GM12875 (cell line): ENCODE measurements around the gene WDR13.

Experiments
- H3K4me3 ChIP-seq: one replicate; pipeline ENCODE4 v1.5.1; 2011; ENCODE audit warnings: low read depth, low read length, control low read depth
- TF ChIP-seq, protein P1 (sequence below): IDR thresholded peaks from 2 replicates; pipeline ENCODE4 v1.5.1; 2011; ENCODE audit warnings: low read depth, mild to moderate bottlenecking, control low read depth, inconsistent platforms, low read length, moderate library complexity, borderline replicate concordance; ENCODE audit not compliant: insufficient read depth

Gene WDR13

DNA sequence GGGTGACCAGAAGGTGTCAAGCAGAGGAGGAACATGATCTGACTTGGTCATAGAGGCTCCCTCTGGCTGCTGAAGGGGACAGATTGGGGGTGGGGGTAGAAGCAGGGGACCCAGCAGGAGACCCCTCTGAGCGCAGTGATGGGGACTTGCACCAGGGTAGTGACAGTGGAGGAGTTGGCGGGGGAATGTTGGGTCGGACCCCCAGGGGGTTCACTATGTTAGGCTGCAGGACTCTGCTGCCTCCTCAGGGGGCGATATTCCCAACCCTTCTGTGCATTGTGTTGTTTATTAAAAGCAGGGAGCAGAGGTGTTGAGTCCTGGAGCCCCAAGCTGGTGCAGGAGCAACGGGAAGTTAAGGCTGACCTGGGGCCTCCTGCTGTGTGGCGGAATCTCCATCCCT is 8.8 kb downstream of the WDR13 start:
- no peak overlapping the region for H3K4me3 ChIP-seq
- TF ChIP-seq, protein P1, sequence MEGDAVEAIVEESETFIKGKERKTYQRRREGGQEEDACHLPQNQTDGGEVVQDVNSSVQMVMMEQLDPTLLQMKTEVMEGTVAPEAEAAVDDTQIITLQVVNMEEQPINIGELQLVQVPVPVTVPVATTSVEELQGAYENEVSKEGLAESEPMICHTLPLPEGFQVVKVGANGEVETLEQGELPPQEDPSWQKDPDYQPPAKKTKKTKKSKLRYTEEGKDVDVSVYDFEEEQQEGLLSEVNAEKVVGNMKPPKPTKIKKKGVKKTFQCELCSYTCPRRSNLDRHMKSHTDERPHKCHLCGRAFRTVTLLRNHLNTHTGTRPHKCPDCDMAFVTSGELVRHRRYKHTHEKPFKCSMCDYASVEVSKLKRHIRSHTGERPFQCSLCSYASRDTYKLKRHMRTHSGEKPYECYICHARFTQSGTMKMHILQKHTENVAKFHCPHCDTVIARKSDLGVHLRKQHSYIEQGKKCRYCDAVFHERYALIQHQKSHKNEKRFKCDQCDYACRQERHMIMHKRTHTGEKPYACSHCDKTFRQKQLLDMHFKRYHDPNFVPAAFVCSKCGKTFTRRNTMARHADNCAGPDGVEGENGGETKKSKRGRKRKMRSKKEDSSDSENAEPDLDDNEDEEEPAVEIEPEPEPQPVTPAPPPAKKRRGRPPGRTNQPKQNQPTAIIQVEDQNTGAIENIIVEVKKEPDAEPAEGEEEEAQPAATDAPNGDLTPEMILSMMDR, result no peak

DNA sequence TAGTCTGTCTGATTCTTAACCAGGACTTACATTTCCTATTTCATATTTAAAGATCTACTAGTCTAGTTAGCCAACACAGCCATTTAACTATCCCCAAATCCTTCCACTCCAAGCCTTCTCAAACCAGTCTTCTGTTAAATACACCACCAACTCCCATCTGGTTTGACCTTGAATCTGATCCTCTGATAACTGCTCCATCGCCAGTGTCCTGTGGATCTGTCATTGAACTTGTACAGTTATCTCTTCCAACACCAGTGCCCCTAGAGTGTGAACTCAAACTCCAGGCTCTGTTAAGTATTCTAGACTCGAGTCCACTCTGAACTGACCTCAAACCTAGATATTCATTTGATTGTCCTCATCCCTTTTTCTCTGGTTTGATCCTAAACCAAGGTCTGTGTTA is 14.4 kb downstream of the WDR13 start:
- TF ChIP-seq, protein P1, result no peak
- no peak overlapping the region for H3K4me3 ChIP-seq

DNA sequence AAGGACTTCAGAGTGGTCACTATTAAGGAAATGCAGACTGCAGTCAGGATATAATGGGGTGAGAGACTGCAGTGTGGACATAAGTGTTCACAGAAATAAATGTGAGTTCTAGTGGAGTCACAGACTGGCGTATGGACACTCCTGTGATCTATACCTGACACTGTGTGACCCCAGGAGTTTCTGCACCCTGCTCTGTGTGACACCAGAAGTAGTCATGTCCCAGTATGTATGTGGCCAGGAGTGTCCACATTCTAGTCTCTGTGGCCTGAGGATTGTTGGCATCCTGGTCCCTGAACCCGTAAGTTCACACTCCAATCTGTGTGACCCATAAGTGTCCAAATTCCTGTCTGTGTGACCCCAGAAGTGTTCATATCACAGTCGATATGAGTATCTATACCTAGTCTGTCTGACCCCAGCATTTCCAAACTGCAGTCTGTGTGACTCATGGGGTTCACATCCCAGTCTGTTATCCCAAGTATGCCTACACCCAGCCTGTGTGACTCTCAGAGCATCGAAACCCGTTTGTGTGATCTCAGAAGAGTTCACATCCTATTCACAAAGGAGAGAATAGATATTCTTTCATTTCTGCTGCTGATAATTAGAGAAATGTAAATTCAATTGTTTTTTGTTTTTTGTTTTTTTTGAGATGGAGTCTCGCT is 16.3 kb downstream of the WDR13 start:
- TF ChIP-seq, protein P1, result no peak

DNA sequence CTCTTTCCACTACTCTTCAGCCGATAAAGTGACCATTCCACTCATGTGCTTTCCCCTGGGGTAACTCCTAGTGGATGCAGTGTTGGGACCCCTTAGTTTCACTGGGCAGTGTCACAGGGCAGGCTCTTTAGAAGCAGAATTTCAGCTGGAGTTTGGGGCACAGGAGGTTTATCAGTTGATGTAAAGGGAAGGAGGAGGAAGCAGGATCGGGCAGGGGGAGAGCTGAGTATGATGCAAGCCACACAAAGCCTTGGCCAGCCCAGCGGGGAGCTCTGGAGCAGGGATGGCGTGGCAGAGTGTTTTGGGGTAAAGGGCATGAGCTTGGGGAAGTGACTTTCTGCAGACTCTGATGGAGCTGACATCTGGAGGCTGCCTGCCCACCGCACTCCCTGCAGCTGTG is 19.3 kb downstream of the WDR13 start:
- TF ChIP-seq, protein P1, result no peak

More for the DNA sequence above, 16.3 kb downstream of the WDR13 start:
- H3K4me3 ChIP-seq, result no peak overlapping the region

DNA sequence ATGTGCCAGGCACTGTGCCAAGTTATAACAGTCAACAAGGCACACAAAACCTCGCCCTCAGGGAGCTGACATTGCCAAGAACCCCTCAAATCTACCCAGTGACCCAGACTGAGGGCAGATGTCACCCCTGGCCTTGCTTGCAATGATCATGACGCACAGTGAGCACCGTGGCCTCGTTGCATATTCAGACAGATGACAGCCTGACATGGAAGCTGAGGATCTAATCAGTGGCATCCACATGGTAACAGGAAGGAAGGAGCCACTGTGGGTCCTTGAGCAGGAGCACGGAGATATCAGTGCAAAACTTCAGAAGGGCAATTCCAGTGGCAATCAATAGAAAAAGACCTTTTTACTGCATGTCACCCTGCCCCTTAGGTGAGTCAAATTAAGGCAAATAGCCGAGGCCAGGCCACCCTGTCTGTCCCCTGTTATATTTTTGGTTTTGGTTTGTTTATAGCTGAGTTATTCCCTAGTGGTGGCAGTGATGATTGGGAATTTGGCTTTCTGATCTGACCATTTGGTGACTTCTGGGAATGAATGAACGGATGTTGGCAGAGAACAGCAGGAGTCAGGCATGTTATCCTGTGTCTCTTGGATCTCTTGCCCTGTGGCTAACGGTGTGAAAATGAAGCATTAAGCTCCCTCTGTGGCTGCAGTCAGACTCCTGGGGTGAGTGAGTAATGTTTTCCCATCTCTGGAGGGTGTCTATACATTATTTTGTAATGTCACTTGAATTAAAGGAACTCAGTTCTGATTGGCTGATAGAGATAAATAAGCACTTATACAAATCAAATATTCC is 20.4 kb downstream of the WDR13 start:
- H3K4me3 ChIP-seq, result no peak overlapping the region
- TF ChIP-seq, protein P1, result no peak

More for the DNA sequence above, 19.3 kb downstream of the WDR13 start:
- no peak overlapping the region for H3K4me3 ChIP-seq

DNA sequence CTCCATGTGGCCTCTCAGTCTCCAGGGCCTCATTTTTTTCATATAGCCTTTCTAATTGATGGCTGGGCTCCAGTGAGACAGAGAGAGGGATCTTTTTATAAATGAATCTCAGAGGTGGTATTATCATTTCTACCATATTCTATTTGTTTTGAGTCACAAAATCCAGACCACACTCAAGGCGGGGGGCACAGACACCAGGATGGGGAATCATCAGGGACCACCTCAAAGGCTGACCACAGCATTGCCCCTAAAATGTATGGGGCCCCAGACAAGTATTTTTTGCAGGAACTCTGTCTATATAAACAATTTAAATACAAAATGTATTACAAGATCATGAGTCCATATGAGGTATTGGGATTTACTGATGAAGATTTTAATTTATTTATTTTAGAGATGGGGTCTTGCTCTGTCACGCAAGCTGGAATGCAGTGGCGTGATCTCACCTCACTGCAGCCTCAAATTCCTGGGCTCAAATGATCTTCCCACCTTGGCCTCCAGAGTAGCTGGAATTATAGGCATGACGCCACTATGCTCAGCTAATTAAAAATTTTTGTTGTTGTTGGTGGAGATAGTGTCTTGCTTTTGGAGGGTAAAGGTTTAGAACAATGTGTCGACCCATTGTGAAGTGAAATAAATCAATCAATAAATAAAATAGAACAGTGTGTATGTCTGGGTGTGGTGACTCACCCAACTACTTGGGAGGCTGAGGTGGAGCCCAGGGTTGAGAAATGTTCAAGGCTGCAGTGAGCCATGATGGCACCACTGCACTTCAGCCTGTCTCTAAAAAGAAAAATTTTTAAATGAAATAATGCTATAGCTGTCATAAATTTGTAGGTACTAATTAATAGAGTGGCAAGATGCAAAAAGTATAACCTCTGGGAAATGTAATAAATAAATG is 29.4 kb downstream of the WDR13 start:
- TF ChIP-seq, protein P1, result no peak
- H3K4me3 ChIP-seq, result no peak overlapping the region
